Measurements from ENCODE around the gene LATS1. TPM values are rescaled to one million over a fixed set of nuclear protein-coding genes. Genes with fewer than 3 reads are reported as not detected.
"Not testable (repeated sequence)": the region's sequence is repeated elsewhere in the genome, so short reads cannot be mapped to it uniquely, and the experiment has no call there.

Gene LATS1
- total and polyA plus RNA-seq, 10 of the 15 experiments (the other 5 are each of a cell fraction or from before 2014, with no cell fraction given): 2.1 to 15.6 (median 11.0) TPM

DNA sequence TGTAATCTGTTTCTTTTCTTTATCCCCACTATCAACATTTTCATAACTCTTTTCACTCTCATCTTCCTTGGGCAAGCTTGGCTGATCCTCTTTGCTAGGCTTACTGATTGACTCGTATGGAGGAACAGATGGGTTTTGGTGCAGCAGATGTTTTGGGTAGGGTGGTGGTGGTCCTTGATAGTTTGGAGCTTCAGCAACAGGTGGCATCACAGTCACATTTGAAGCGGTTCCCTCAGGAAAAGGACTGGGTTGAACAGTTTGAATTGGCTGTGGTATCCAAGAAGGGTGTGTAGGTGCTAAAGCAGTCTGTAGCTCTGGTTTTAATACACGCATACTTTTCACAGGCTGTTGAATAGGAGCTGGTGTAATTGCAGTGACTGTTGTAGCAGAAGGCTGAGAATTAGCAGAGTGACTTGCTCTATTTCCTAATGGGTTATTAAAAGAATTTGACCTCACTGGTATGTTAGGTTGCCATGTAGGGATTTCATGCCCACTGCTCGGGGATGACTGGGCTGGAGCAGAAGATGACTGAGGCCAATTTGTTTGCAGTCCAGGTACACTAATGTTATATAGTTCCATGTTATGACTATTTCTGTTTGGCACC is 34.5 kb downstream of the LATS1 start:
- TF ChIP-seq RBBP5 (conservative IDR thresholded peaks at IDR 0.05) (no peak), EED (IDR thresholded peaks at IDR 0.05; ENCODE audit: low read depth) (no peak), SPI1 (IDR thresholded peaks at IDR 0.05; ENCODE audit: borderline replicate concordance, insufficient read depth, low read depth, low read length) (no peak), SMAD1 (IDR thresholded peaks at IDR 0.05; ENCODE audit: low read depth, partially characterized antibody) (no peak), HDGF (IDR thresholded peaks at IDR 0.05) (no peak), EP300 (IDR thresholded peaks at IDR 0.05; ENCODE audit: borderline replicate concordance in 1 of 2, control insufficient read depth in 1 of 2, low read depth in 2 of 2, low read length in 2 of 2) (no peak), ESRRA (IDR thresholded peaks at IDR 0.05; ENCODE audit: low read length) (no peak), FOS (IDR thresholded peaks at IDR 0.05; ENCODE audit: borderline replicate concordance, extremely low read depth, insufficient read length) (no peak), BHLHE40 (IDR thresholded peaks at IDR 0.05; ENCODE audit: borderline replicate concordance in 1 of 2, low read depth in 2 of 2, low read length in 1 of 2) (no peak), BCL11A (IDR thresholded peaks at IDR 0.05; ENCODE audit: low read depth, low read length) (no peak)
- TF ChIP-seq, protein P1, sequence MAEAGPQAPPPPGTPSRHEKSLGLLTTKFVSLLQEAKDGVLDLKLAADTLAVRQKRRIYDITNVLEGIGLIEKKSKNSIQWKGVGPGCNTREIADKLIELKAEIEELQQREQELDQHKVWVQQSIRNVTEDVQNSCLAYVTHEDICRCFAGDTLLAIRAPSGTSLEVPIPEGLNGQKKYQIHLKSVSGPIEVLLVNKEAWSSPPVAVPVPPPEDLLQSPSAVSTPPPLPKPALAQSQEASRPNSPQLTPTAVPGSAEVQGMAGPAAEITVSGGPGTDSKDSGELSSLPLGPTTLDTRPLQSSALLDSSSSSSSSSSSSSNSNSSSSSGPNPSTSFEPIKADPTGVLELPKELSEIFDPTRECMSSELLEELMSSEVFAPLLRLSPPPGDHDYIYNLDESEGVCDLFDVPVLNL (IDR thresholded peaks at IDR 0.05; ENCODE audit: low read depth, low read length): no peak
- TF ChIP-seq, protein P2, sequence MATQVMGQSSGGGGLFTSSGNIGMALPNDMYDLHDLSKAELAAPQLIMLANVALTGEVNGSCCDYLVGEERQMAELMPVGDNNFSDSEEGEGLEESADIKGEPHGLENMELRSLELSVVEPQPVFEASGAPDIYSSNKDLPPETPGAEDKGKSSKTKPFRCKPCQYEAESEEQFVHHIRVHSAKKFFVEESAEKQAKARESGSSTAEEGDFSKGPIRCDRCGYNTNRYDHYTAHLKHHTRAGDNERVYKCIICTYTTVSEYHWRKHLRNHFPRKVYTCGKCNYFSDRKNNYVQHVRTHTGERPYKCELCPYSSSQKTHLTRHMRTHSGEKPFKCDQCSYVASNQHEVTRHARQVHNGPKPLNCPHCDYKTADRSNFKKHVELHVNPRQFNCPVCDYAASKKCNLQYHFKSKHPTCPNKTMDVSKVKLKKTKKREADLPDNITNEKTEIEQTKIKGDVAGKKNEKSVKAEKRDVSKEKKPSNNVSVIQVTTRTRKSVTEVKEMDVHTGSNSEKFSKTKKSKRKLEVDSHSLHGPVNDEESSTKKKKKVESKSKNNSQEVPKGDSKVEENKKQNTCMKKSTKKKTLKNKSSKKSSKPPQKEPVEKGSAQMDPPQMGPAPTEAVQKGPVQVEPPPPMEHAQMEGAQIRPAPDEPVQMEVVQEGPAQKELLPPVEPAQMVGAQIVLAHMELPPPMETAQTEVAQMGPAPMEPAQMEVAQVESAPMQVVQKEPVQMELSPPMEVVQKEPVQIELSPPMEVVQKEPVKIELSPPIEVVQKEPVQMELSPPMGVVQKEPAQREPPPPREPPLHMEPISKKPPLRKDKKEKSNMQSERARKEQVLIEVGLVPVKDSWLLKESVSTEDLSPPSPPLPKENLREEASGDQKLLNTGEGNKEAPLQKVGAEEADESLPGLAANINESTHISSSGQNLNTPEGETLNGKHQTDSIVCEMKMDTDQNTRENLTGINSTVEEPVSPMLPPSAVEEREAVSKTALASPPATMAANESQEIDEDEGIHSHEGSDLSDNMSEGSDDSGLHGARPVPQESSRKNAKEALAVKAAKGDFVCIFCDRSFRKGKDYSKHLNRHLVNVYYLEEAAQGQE (IDR thresholded peaks at IDR 0.05; ENCODE audit: low read depth, low read length): no peak
- POLR2A ChIA-PET: interaction anchor here (0.6 to 0.7 kb wide), 2 partner anchors 18 to 90 kb away, joined by 3 to 4 read pairs; no protein-coding TSS in a partner anchor
- Histone ChIP-seq H3K36me3 (ENCODE audit: control insufficient read depth in 2 of 2, insufficient read depth in 2 of 2, low read length in 1 of 2) (peaks cover 12 to 13% of the 10 kb centered on the region in 2 experiments), H3K27ac (ENCODE audit: control insufficient read depth, insufficient read depth) (no peak overlapping the region), H3K27me3 (replicated peaks in 1 of 2; ENCODE audit: control insufficient read depth in 2 of 2, insufficient read depth in 2 of 2, low read length in 1 of 2) (no peaks in the 10 kb centered on the region), H2AFZ (ENCODE audit: control insufficient read depth, low read depth, low read length) (no peak overlapping the region), H3K4me3 (no peak overlapping the region), H3K4me2 (ENCODE audit: control insufficient read depth, insufficient read depth) (no peak overlapping the region), H3K79me2 (ENCODE audit: control insufficient read depth, insufficient read depth, low read length) (peaks cover 6% of the 10 kb centered on the region), H3K9me3 (replicated peaks; ENCODE audit: control insufficient read depth, insufficient read depth, low read length) (no peaks in the 10 kb centered on the region; the same call in 2 of the 3 replicates), H3K4me1 (ENCODE audit: control insufficient read depth, insufficient read depth, low read length) (0 out of 2 replicates have a peak, but pooled peaks cover 2% of the 10 kb centered on the region), H4K20me1 (ENCODE audit: control insufficient read depth, insufficient read depth) (peaks cover 4% of the 10 kb centered on the region; the same call in 1 of the 2 replicates), H3K9ac (ENCODE audit: control insufficient read depth, insufficient read depth, low read length) (no peak overlapping the region)
- RAD21 ChIA-PET (ENCODE audit: unreplicated experiment): no interaction called here
- SMC1A ChIA-PET (ENCODE audit: uncharacterized antibody, unreplicated experiment): interaction anchor here (1.6 kb wide), 1 partner anchor 23 kb away, joined by 3 read pairs; no protein-coding TSS in a partner anchor
- intact Hi-C loops (cut with micrococcal nuclease; ENCODE audit: unreplicated experiment) (no loop called here), in situ Hi-C loops (cut with MboI) (no loop called here)
- no peak for DNase-seq (ENCODE audit: low read depth, low spot score)
- ATAC-seq: no peak
- BruUV-seq (replicated peaks): TSS peak; percentile 48
- CTCF ChIA-PET: no interaction called here
- 97% methylated on average over 4 of the region's 4 CpGs for WGBS (ENCODE audit: insufficient coverage, insufficient replicate concordance, low lambda C conversion rate, missing lambda C conversion rate)
- FAIRE-seq: no peak

DNA sequence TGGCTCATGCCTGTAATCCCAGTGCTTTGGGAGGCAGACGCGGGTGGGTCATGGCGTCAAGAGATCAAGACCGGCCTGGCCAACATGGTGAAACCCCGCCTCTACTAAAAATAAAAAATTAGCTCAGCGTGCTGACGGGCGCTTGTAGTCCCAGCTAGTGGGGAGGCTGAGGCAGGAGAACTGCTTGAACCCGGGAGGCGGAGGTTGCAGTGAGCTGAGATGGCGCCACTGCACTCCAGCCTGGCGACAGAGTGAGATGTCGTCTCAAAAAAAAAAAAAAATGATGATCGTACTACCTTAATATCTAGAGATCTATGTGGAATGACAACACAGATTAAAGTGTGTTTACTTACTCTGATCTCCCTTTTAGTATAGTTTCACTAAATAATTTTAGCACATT is 36.1 kb downstream of the LATS1 start:
- SMC1A ChIA-PET (ENCODE audit: uncharacterized antibody, unreplicated experiment); H3K27me3 ChIP-seq (replicated peaks in 1 of 2; ENCODE audit: control insufficient read depth in 2 of 2, insufficient read depth in 2 of 2, low read length in 1 of 2); H3K4me1 ChIP-seq (ENCODE audit: control insufficient read depth, insufficient read depth, low read length); H3K4me2 ChIP-seq (ENCODE audit: control insufficient read depth, insufficient read depth); CTCF ChIA-PET; DNase-seq (ENCODE audit: low read depth, low spot score); RAD21 ChIA-PET (ENCODE audit: unreplicated experiment); H3K79me2 ChIP-seq (ENCODE audit: control insufficient read depth, insufficient read depth, low read length); H3K9me3 ChIP-seq (replicated peaks; ENCODE audit: control insufficient read depth, insufficient read depth, low read length); H3K27ac ChIP-seq (ENCODE audit: control insufficient read depth, insufficient read depth); H2AFZ ChIP-seq (ENCODE audit: control insufficient read depth, low read depth, low read length); H3K4me3 ChIP-seq; FAIRE-seq; H4K20me1 ChIP-seq (ENCODE audit: control insufficient read depth, insufficient read depth); in situ Hi-C loops (cut with MboI); ATAC-seq; intact Hi-C loops (cut with micrococcal nuclease; ENCODE audit: unreplicated experiment); H3K9ac ChIP-seq (ENCODE audit: control insufficient read depth, insufficient read depth, low read length); BruUV-seq (replicated peaks): not testable (repeated sequence)
- H3K36me3 ChIP-seq (ENCODE audit: control insufficient read depth in 2 of 2, insufficient read depth in 2 of 2, low read length in 1 of 2): peaks cover 12 to 13% of the 10 kb centered on the region in 2 experiments
- 99% methylated on average over 12 of the region's 14 CpGs for WGBS (ENCODE audit: insufficient coverage, insufficient replicate concordance, low lambda C conversion rate, missing lambda C conversion rate)
- POLR2A ChIA-PET: interaction anchor here (0.6 kb wide), 1 partner anchor 87 kb away, joined by 4 read pairs; no protein-coding TSS in a partner anchor

All from GM12878 (cell line).